GM12873 (cell line): ENCODE data around the gene PTPN1.

ENCODE experiments used
- CTCF ChIP-seq: IDR thresholded peaks from 2 replicates; pipeline ENCODE4 v1.5.1; 2012; ENCODE audit warnings: low read depth, mild to moderate bottlenecking, moderate library complexity, low read length, control low read depth; ENCODE audit not compliant: insufficient read depth; ENCODE audit errors: missing control alignments

Gene PTPN1

GRCh38 chr20:50601511-50602431, 91.6 kb downstream of the PTPN1 start:
- TF ChIP-seq CTCF, result no peak

GRCh38 chr20:50602432-50603088, 92.4 kb downstream of the PTPN1 start:
- TF ChIP-seq CTCF, result no peak

GRCh38 chr20:50604451-50604850, 94.3 kb downstream of the PTPN1 start:
- no peak for TF ChIP-seq CTCF

- TF ChIP-seq CTCF, result no peak
These were observed 95.0 kb downstream of the PTPN1 start for GRCh38 chr20:50605136-50605535.

- TF ChIP-seq CTCF, result no peak
These were observed 97.3 kb downstream of the PTPN1 start for GRCh38 chr20:50607436-50607835.

GRCh38 chr20:50607850-50608749, 97.9 kb downstream of the PTPN1 start:
- TF ChIP-seq CTCF, result no peak
